T-helper 2 cell treated with Interferon-gamma antibody and Interleukin-4, amounts not matched to agents 5 μg/mL and 100 μg/mL, for 36 hours (primary cell): ENCODE results near the gene ABHD16A.

ENCODE experiments used
- DNase-seq: peaks from one replicate; pipeline ENCODE4 v3.0.0; 2021; ENCODE audit warnings: low spot score
- H3K27ac Mint-ChIP-seq: one replicate; pipeline ENCODE4 v1.8.0; 2021; ENCODE audit warnings: mild to moderate bottlenecking, mixed read lengths
- H3K27me3 Mint-ChIP-seq: one replicate; pipeline ENCODE4 v1.8.0; 2021; ENCODE audit warnings: low read depth, mixed read lengths
- H3K36me3 Mint-ChIP-seq: one replicate; pipeline ENCODE4 v1.8.0; 2021; ENCODE audit warnings: low read depth, mixed read lengths
- H3K4me1 Mint-ChIP-seq: one replicate; pipeline ENCODE4 v1.8.0; 2021; ENCODE audit warnings: low read depth, mixed read lengths
- H3K4me3 Mint-ChIP-seq: one replicate; pipeline ENCODE4 v1.8.0; 2022; ENCODE audit warnings: mild to moderate bottlenecking, moderate library complexity, mixed read lengths
- H3K9me3 Mint-ChIP-seq: one replicate; pipeline ENCODE4 v1.8.0; 2021; ENCODE audit warnings: mixed read lengths

ABHD16A gene

DNA sequence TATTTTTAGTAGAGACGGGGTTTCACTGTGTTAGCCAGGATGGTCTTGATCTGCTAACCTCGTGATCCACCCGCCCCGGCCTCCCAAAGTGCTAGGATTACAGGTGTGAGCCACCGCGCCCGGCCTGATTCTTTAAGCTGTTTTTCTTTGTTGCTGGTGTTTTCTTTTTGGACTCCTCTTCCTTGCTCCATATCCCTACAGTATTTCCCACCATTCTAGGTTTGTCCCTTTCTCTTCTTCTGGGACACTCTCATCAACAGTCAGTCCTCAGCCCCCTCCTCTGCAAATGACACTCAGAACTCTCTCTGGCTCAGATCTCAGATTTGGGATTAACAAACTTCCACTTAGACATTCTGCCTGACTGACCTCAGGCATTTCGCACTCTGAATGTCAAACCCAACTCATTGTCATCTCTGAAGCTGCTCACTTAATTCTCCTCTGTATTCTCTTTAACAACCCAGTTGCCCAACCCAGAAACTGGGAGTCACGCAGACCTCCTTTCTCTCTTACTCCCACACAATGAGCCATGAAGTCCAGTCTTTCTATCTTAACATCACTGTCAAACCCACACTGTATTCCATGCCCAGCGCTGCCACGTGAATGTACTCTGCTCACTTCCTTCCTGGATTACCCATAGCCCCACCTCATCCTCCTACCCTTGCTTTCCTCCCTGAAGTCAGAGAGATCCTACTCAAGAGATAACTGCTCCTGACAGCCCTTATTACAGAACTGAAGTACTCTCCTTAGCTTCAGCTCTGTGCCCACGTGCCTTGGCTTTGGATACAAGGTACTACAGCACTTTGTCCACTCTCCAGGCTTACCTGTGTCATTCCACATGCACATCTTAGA lies 22.6 kb upstream of the ABHD16A start:
- no peak overlapping the region for H3K4me3 Mint-ChIP-seq
- no peaks in the 10 kb centered on the region for H3K9me3 Mint-ChIP-seq
- peaks cover 44% of the 10 kb centered on the region for H3K4me1 Mint-ChIP-seq
- H3K36me3 Mint-ChIP-seq: peaks cover 31% of the 10 kb centered on the region
- DNase-seq: peak; percentile 34
- peak overlapping the region; percentile 61 for H3K27ac Mint-ChIP-seq
- H3K27me3 Mint-ChIP-seq: peaks cover 2% of the 10 kb centered on the region

GRCh38 chr6:31723980-31724691 lies 21.0 kb upstream of the ABHD16A start:
- Mint-ChIP-seq H3K4me1 (peaks cover 34% of the 10 kb centered on the region), H3K27me3 (peaks cover 2% of the 10 kb centered on the region), H3K27ac (no peak overlapping the region), H3K36me3 (peaks cover 20% of the 10 kb centered on the region), H3K4me3 (no peak overlapping the region), H3K9me3 (no peaks in the 10 kb centered on the region)
- DNase-seq: no peak

DNA sequence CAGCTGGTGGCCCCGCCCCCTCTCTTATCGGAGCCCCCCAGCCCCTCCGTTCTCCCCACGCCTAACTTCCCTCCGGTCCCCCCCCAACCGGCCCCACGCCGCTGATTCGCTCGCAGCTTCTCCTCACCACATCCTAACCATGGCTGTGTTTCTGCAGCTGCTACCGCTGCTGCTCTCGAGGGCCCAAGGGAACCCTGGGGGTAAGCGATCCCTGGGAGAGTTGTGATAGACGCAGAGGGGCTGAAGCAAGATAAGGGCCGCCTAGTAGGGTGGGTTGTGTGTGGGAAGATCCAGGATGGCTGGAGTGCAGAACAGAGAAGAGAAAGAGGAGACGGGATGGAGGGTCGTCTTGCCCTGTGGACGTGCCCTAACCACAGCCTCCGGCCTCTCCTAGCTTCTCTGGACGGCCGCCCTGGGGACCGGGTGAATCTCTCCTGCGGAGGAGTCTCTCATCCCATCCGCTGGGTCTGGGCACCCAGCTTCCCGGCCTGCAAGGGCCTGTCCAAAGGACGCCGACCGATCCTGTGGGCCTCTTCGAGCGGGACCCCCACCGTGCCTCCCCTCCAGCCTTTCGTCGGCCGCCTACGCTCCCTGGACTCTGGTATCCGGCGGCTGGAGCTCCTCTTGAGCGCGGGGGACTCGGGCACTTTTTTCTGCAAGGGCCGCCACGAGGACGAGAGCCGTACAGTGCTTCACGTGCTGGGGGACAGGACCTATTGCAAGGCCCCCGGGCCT lies 20.3 kb upstream of the ABHD16A start, which contains the start of gene MPIG6B:
MPIG6B (plus strand) TSS at position 129 of the 735 bp plus-strand sequence; CDS start at position 140, 11 bp downstream.
- H3K4me1 Mint-ChIP-seq: peaks cover 33% of the 10 kb centered on the region
- H3K27ac Mint-ChIP-seq: no peak within 1 kb of the TSS
- no peak for DNase-seq
- H3K9me3 Mint-ChIP-seq: no peaks in the 10 kb centered on the region
- H3K27me3 Mint-ChIP-seq: peaks cover 2% of the 10 kb centered on the region
- no peak within 1 kb of the TSS for H3K4me3 Mint-ChIP-seq
- H3K36me3 Mint-ChIP-seq: peaks cover 18% of the 10 kb centered on the region

GRCh38 chr6:31722173-31722572 lies 19.0 kb upstream of the ABHD16A start:
- H3K4me3 Mint-ChIP-seq: no peak overlapping the region
- H3K4me1 Mint-ChIP-seq: peaks cover 25% of the 10 kb centered on the region
- H3K27ac Mint-ChIP-seq: no peak overlapping the region
- peaks cover 13% of the 10 kb centered on the region for H3K36me3 Mint-ChIP-seq
- peaks cover 2% of the 10 kb centered on the region for H3K27me3 Mint-ChIP-seq
- no peaks in the 10 kb centered on the region for H3K9me3 Mint-ChIP-seq
- DNase-seq: no peak

GRCh38 chr6:31721351-31722020 lies 18.4 kb upstream of the ABHD16A start, which contains the start of gene LY6G6C:
Gene LY6G6C (minus strand): TSS chr6:31721746. CDS start chr6:31721679, 67 bp downstream.
- no peaks in the 10 kb centered on the region for H3K9me3 Mint-ChIP-seq
- H3K36me3 Mint-ChIP-seq: peaks cover 8% of the 10 kb centered on the region
- H3K27me3 Mint-ChIP-seq: peaks cover 2% of the 10 kb centered on the region
- H3K4me3 Mint-ChIP-seq: no peak within 1 kb of the TSS
- H3K27ac Mint-ChIP-seq: no peak within 1 kb of the TSS
- peaks cover 19% of the 10 kb centered on the region for H3K4me1 Mint-ChIP-seq
- DNase-seq: no peak

- H3K36me3 Mint-ChIP-seq: no peaks in the 10 kb centered on the region
- peaks cover 8% of the 10 kb centered on the region for H3K4me1 Mint-ChIP-seq
- H3K9me3 Mint-ChIP-seq: no peaks in the 10 kb centered on the region
These were observed 17.2 kb upstream of the ABHD16A start for GRCh38 chr6:31720196-31720770.

GRCh38 chr6:31719001-31719400 lies 15.9 kb upstream of the ABHD16A start:
- no peaks in the 10 kb centered on the region for H3K9me3 Mint-ChIP-seq
- no peak overlapping the region for H3K27ac Mint-ChIP-seq
- peaks cover 7% of the 10 kb centered on the region for H3K4me1 Mint-ChIP-seq
- no peaks in the 10 kb centered on the region for H3K36me3 Mint-ChIP-seq
- no peak for DNase-seq
- no peak overlapping the region for H3K4me3 Mint-ChIP-seq
- peaks cover 6% of the 10 kb centered on the region for H3K27me3 Mint-ChIP-seq

More at GRCh38 chr6:31720196-31720770, 17.2 kb upstream of the ABHD16A start:
- Mint-ChIP-seq H3K27ac (no peak overlapping the region), H3K4me3 (no peak overlapping the region), H3K27me3 (peaks cover 2% of the 10 kb centered on the region)
- DNase-seq: no peak

GRCh38 chr6:31718265-31718664 lies 15.1 kb upstream of the ABHD16A start:
- no peak for DNase-seq
- Mint-ChIP-seq H3K36me3 (no peaks in the 10 kb centered on the region), H3K4me3 (no peak overlapping the region), H3K27ac (no peak overlapping the region), H3K27me3 (peaks cover 9% of the 10 kb centered on the region), H3K4me1 (peaks cover 7% of the 10 kb centered on the region), H3K9me3 (no peaks in the 10 kb centered on the region)

GRCh38 chr6:31717499-31718222 lies 14.5 kb upstream of the ABHD16A start:
- Mint-ChIP-seq H3K9me3 (no peaks in the 10 kb centered on the region), H3K4me1 (peaks cover 5% of the 10 kb centered on the region), H3K4me3 (no peak overlapping the region), H3K27ac (no peak overlapping the region), H3K27me3 (peaks cover 10% of the 10 kb centered on the region), H3K36me3 (no peaks in the 10 kb centered on the region)
- no peak for DNase-seq

GRCh38 chr6:31715022-31715958 lies 12.2 kb upstream of the ABHD16A start, which contains the start of gene LY6G6D:
Gene LY6G6D (plus strand): TSS chr6:31715348. CDS start chr6:31715356, 8 bp downstream.
- Mint-ChIP-seq H3K27ac (no peak within 1 kb of the TSS), H3K36me3 (no peaks in the 10 kb centered on the region), H3K27me3 (peaks cover 8% of the 10 kb centered on the region), H3K9me3 (no peaks in the 10 kb centered on the region), H3K4me3 (no peak within 1 kb of the TSS), H3K4me1 (peaks cover 19% of the 10 kb centered on the region)
- DNase-seq: no peak

GRCh38 chr6:31713991-31714684 lies 11.0 kb upstream of the ABHD16A start:
- H3K36me3 Mint-ChIP-seq: no peaks in the 10 kb centered on the region
- no peak overlapping the region for H3K4me3 Mint-ChIP-seq
- H3K4me1 Mint-ChIP-seq: peaks cover 19% of the 10 kb centered on the region
- no peak for DNase-seq
- H3K27me3 Mint-ChIP-seq: peaks cover 8% of the 10 kb centered on the region
- no peaks in the 10 kb centered on the region for H3K9me3 Mint-ChIP-seq
- no peak overlapping the region for H3K27ac Mint-ChIP-seq
